NCI-H1417 treated with DMSO at 0.1 percent for 48 hours (cell line): ENCODE measurements around the gene FNDC7.
"Not testable (repeated sequence)": the region's sequence is repeated elsewhere in the genome, so short reads cannot be mapped to it uniquely, and the experiment has no call there.

Experiments
- DNase-seq: peaks from one replicate; lab custom pipeline; 2025; lab: John Stamatoyannopoulos, UW

FNDC7 gene

GRCh38 chr1:108699375-108700332 lies 13.1 kb upstream of the FNDC7 start:
- no peak for DNase-seq

- DNase-seq: no peak
These were observed 11.4 kb upstream of the FNDC7 start for GRCh38 chr1:108701176-108701849.

GRCh38 chr1:108702109-108702508 lies 10.6 kb upstream of the FNDC7 start:
- not testable (repeated sequence) for DNase-seq

GRCh38 chr1:108703939-108704338 lies 8.8 kb upstream of the FNDC7 start:
- no peak for DNase-seq

GRCh38 chr1:108704496-108704895 lies 8.2 kb upstream of the FNDC7 start:
- DNase-seq: no peak

GRCh38 chr1:108706643-108707042 lies 6.1 kb upstream of the FNDC7 start:
- DNase-seq: no peak

GRCh38 chr1:108708691-108709660 lies 3.7 kb upstream of the FNDC7 start:
- DNase-seq: no peak

- DNase-seq: no peak
These were observed 3.2 kb downstream of the FNDC7 start for GRCh38 chr1:108715932-108716331.

GRCh38 chr1:108716437-108717230 lies 3.9 kb downstream of the FNDC7 start:
- DNase-seq: no peak

- DNase-seq: no peak
These were observed 5.1 kb downstream of the FNDC7 start for GRCh38 chr1:108717774-108718316.

GRCh38 chr1:108718927-108719655 lies 6.4 kb downstream of the FNDC7 start:
- DNase-seq: no peak

GRCh38 chr1:108719656-108720435 lies 7.1 kb downstream of the FNDC7 start:
- no peak for DNase-seq

GRCh38 chr1:108722292-108722691 lies 9.6 kb downstream of the FNDC7 start:
- DNase-seq: no peak

- DNase-seq: no peak
These were observed 13.2 kb downstream of the FNDC7 start for GRCh38 chr1:108725906-108726305.

- DNase-seq: no peak
These were observed 15.7 kb downstream of the FNDC7 start for GRCh38 chr1:108728327-108728923.

GRCh38 chr1:108729481-108729880 lies 16.8 kb downstream of the FNDC7 start:
- no peak for DNase-seq

GRCh38 chr1:108732398-108732797 lies 19.7 kb downstream of the FNDC7 start:
- DNase-seq: no peak

- no peak for DNase-seq
These were observed 21.6 kb downstream of the FNDC7 start for GRCh38 chr1:108734171-108734865.
